SK-N-SH (cell line): ENCODE measurements around the gene ZMYM2.

Source experiments
- CTCF ChIP-seq: fragments of 200-600 bp; sonication (generic); IDR thresholded peaks from 2 replicates; pipeline ENCODE4 v1.6.1; 2017; ENCODE audit warnings: antibody characterized with exemption, mild to moderate bottlenecking, moderate library complexity
- JUND ChIP-seq: IDR thresholded peaks from 2 replicates; pipeline ENCODE4 v1.4.0; 2012
- POLR2AphosphoS5 ChIP-seq: IDR thresholded peaks from 2 replicates; pipeline ENCODE4 v1.6.1; 2012; ENCODE audit warnings: low read depth, low read length
- RAD21 ChIP-seq: IDR thresholded peaks from 2 replicates; pipeline ENCODE4 v1.6.1; 2012; ENCODE audit warnings: mild to moderate bottlenecking, low read length
- USF2 ChIP-seq: fragments of 150-350 bp; IDR thresholded peaks from 2 replicates; pipeline ENCODE4 v1.6.1; 2017; ENCODE audit warnings: antibody characterized with exemption, low read length, low read depth, borderline replicate concordance

GRCh38 chr13:20015763-20016162 lies 57.2 kb downstream of the ZMYM2 start:
- TF ChIP-seq JUND (no peak), USF2 (no peak), CTCF (no peak), RAD21 (no peak), POLR2AphosphoS5 (no peak)
